Activated naive CD4-positive, alpha-beta T cell treated with anti-CD3 and anti-CD28 coated beads for 36 hours (primary cell): ENCODE measurements around the gene ANTKMT. TPM values are rescaled to one million over a fixed set of nuclear protein-coding genes. Genes with fewer than 3 reads are reported as not detected.
"Not testable (repeated sequence)": the region's sequence is repeated elsewhere in the genome, so short reads cannot be mapped to it uniquely, and the experiment has no call there.

Experiments used
- CTCF ChIA-PET: fragments of 350-600 bp; sonication (Branson Sonifier 250); formaldehyde crosslinking; loops from one replicate; lab custom pipeline; 2021; ENCODE audit warnings: antibody characterized with exemption; lab: Charles Lee
- DNase-seq: peaks from one replicate; pipeline ENCODE4 v3.0.0-alpha.2; 2020
- H3K27ac Mint-ChIP-seq: one replicate; pipeline ENCODE4 v1.8.0; 2021; ENCODE audit warnings: mild to moderate bottlenecking, mixed read lengths
- H3K27me3 Mint-ChIP-seq: one replicate; pipeline ENCODE4 v1.8.0; 2021; ENCODE audit warnings: low read depth, mixed read lengths
- H3K36me3 Mint-ChIP-seq: one replicate; pipeline ENCODE4 v1.8.0; 2021; ENCODE audit warnings: low read depth, mixed read lengths
- H3K4me1 Mint-ChIP-seq: one replicate; pipeline ENCODE4 v1.8.0; 2021; ENCODE audit warnings: low read depth, mixed read lengths
- H3K4me3 Mint-ChIP-seq: one replicate; pipeline ENCODE4 v1.8.0; 2021; ENCODE audit warnings: mild to moderate bottlenecking, moderate library complexity, mixed read lengths
- H3K9me3 Mint-ChIP-seq: one replicate; pipeline ENCODE4 v1.8.0; 2021; ENCODE audit warnings: mixed read lengths
- intact Hi-C: fragments of 100-400 bp; cut with micrococcal nuclease; formaldehyde crosslinking; loops from one replicate; pipeline ENCODE4 v1.15.1; 2023
- total RNA-seq, 2 experiments: library from RNA; stranded (reverse); gene quantifications; one replicate each; pipeline ENCODE4 v1.2.3, GENCODE V29; 2021

The ANTKMT gene
- total RNA-seq, 2 experiments from 2014 or later = 21.5 to 24.3 TPM

DNA sequence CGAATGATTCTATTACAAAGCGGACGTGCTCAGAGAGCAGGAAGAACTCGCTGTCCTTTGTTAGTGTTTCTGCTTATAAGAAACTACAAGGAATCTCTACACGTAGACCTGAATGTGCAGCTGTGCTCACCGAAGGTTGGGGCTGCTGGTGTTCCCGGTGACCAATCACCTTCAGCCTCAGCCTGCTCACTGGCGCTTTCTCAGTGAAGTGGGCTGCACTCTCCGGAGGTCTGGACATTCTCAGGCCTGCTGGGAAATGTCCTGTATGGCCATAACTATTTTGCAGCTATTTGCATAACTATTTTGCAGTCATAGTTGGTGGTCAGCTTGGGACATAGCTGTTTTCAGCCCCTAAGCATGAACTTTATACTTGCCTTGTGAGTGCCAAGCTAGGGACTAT, 29.5 kb downstream of the ANTKMT start:
- CTCF ChIA-PET = no interaction called here
- Mint-ChIP-seq H3K4me3 (no peak overlapping the region), H3K36me3 (no peaks in the 10 kb centered on the region), H3K4me1 (peaks cover 1% of the 10 kb centered on the region), H3K9me3 (no peaks in the 10 kb centered on the region), H3K27me3 (no peaks in the 10 kb centered on the region), H3K27ac (no peak overlapping the region)
- no peak for DNase-seq
- intact Hi-C loops = no loop called here

DNA sequence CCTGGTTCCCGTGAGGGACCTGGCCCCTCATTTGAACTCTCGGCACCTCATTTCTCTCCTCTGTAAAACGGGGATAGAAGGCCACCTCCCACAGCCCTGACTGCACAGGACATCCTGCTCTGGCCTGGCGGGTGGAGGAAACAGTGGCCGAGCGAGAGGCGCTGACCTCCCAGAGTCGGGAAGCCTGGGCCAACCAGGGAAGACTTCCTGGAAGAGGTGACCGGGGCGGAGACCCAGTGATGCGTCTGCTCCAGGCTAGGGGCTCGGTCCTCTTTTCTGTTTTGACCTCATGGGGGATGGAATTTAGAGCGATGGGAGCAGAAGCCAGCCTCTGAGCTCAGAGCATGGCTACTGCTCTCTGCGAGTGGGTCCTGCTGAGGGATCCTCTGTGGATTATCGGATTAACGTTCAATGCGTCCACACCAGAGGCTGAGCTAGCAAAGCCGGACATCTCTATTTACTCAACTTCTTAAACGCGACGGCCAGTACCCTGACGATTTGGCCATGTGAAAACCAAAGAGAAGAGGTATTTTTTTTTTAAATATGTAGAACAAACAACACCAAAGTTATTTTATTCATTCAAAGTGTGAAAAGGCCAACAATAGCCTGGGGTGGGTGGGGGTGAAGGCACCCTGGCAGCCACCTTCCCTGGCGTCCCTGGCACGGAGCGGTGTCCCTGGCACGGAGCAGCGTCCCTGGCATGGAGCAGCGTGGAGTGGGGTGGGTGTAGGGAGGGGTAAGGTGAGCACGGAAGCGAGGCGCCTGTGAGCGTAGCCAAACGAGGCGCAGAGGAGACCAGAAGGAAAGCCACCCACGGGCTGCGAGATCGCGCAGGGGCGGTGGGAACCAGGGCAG, 30.4 kb downstream of the ANTKMT start:
- DNase-seq = no peak
- Mint-ChIP-seq H3K27ac (no peak overlapping the region), H3K4me3 (no peak overlapping the region), H3K36me3 (no peaks in the 10 kb centered on the region), H3K4me1 (peaks cover 1% of the 10 kb centered on the region), H3K27me3 (no peaks in the 10 kb centered on the region), H3K9me3 (peaks cover under 1% of the 10 kb centered on the region)
- CTCF ChIA-PET = interaction anchor here (0.6 kb wide), 1 partner anchor 38 kb away, joined by 3 read pairs; no protein-coding TSS in a partner anchor
- intact Hi-C loops = no loop called here

DNA sequence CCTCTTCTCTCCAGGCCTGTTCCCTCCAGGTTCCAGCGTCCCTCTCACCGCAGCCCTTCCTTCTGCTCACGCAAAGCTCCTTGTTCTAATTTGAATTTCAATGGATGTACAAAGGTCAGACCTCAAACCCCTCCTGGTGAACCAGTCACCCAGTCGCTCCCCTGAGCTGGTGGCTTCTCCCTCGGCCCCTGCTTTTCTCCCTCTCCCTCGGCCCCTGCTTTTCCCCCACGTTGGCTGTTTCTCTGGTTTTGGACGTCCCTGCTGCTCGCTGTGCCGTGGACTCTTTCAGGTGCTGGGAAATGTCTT, 31.0 kb downstream of the ANTKMT start:
- Mint-ChIP-seq H3K9me3 (peaks cover 2% of the 10 kb centered on the region), H3K27me3 (no peaks in the 10 kb centered on the region), H3K4me3 (no peak overlapping the region), H3K27ac (no peak overlapping the region), H3K4me1 (peaks cover 1% of the 10 kb centered on the region), H3K36me3 (no peaks in the 10 kb centered on the region)
- no peak for DNase-seq
- intact Hi-C loops = no loop called here
- CTCF ChIA-PET = interaction anchor here (0.6 kb wide), 2 partner anchors 38 to 40 kb away, joined by 3 read pairs; no protein-coding TSS in a partner anchor

DNA sequence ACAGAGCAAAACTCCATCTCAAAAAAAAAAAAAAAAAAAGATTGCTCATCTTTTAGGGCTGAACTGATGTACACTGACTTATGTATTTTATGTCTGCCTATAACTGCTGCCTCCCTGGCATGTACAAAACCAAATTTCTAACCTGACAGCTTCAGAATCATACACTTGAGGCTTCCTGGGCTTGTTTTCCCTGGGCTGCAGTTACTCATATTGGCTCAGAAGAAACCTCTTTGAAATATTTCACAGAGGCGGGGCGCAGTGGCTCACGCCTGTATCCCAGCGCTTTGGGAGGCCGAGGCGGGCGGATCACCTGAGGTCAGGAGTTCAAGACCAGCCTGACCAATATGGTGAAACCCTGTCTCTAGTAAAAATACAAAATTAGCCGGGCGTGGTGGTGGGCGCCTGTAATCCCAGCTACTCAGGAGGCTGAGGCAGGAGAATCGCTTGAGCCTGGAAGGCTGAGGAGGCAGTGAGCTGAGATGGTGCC, 33.2 kb downstream of the ANTKMT start:
- H3K36me3 Mint-ChIP-seq, intact Hi-C loops, H3K9me3 Mint-ChIP-seq, H3K27ac Mint-ChIP-seq, H3K4me3 Mint-ChIP-seq, H3K27me3 Mint-ChIP-seq, DNase-seq, H3K4me1 Mint-ChIP-seq: not testable (repeated sequence)
- CTCF ChIA-PET = interaction anchor here (0.6 kb wide), 1 partner anchor 66 kb away, joined by 4 read pairs; no protein-coding TSS in a partner anchor

DNA sequence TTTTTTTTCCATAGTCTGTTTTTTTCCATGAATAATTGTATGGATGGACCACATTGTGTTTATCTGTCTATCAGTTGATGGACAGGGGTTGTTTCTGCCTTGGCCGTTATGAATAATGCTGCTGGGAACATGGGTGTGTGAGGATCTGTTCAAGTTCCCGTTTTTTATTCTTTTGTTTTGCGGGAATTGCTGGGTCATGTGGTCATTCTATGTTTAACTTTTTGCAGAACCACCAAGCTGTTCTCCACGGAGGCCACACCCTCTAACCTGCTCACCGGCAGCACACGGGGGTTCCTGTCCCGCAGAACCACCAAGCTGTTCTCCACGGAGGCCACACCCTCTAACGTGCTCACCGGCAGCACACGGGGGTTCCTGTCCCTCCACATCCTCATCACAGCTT, 33.7 kb downstream of the ANTKMT start:
- peaks cover 2% of the 10 kb centered on the region for H3K9me3 Mint-ChIP-seq
- intact Hi-C loops = no loop called here
- CTCF ChIA-PET = interaction anchor here (0.6 kb wide), 1 partner anchor 66 kb away, joined by 4 read pairs; no protein-coding TSS in a partner anchor
- H3K4me1 Mint-ChIP-seq = peaks cover 1% of the 10 kb centered on the region
- H3K4me3 Mint-ChIP-seq = no peak overlapping the region
- no peak overlapping the region for H3K27ac Mint-ChIP-seq
- H3K27me3 Mint-ChIP-seq = peaks cover 4% of the 10 kb centered on the region
- DNase-seq = no peak
- H3K36me3 Mint-ChIP-seq = no peaks in the 10 kb centered on the region

DNA sequence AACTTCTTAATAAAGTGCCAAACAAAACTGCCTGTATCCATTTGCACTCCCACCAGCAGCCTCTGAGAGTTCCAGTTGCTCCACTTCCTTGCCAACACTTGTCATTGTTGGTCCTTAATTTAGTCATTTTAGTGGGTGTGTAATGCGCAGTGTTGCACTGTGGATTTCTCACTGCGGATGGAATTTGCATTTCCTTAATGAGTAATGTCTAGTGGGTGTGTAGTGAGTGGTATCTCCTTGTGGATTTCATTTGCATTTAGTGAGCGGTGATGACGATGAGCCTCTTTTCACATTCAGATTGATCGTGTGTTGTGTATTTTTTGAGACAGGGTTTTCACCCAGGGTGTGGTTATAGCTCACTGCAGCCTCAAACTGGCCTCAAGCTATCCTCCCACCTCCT, 35.5 kb downstream of the ANTKMT start:
- peaks cover 4% of the 10 kb centered on the region for H3K27me3 Mint-ChIP-seq
- DNase-seq = no peak
- peaks cover 2% of the 10 kb centered on the region for H3K9me3 Mint-ChIP-seq
- no peak overlapping the region for H3K27ac Mint-ChIP-seq
- CTCF ChIA-PET = interaction anchor here (0.7 to 1.3 kb wide), 2 partner anchors 44 to 735 kb away, joined by 3 to 5 read pairs; no protein-coding TSS in a partner anchor
- intact Hi-C loops = no loop called here
- H3K4me1 Mint-ChIP-seq = peaks cover 1% of the 10 kb centered on the region
- H3K4me3 Mint-ChIP-seq = no peak overlapping the region
- H3K36me3 Mint-ChIP-seq = no peaks in the 10 kb centered on the region

DNA sequence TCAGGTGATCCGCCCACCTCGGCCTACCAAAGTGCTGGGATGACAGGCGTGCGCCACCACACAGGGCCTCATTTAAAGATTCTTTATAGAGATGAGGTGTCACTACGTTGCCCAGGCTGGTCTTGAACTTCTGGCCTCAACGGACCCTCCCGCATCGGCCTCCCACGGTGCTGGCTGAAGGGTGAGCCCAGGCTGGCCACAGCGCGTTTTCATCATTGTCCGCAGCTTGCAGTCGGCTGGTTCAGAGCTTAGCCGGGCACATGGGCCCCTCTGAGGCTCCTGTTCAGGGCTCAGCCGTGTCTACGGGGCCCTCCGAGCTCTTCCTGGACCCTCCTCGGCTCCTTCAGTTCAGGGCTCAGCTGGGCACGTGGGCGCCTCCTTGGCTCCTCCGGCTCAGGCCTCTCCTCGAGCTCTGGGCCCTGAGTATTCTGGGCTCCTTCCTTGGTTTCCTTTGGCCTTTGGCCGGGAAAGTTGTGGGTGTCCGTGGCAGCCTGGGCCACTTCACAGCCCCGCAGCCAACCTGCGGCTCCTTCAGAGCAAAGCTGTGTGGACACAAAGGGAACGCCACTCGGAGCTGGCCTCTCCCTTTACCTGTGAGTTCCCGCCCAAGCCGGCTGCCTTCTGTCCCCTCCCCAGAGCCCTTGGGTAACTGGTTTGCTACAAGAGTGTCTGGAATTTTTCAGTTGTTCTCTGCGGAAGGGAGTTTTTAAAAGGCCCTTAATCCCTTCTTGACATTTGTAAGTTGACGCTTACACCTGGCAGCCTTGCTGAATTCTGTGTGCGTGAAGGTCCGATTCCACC, 38.4 kb downstream of the ANTKMT start:
- H3K4me1 Mint-ChIP-seq = peaks cover 1% of the 10 kb centered on the region
- peaks cover 2% of the 10 kb centered on the region for H3K9me3 Mint-ChIP-seq
- H3K4me3 Mint-ChIP-seq = no peak overlapping the region
- CTCF ChIA-PET = no interaction called here
- DNase-seq = no peak
- no peaks in the 10 kb centered on the region for H3K36me3 Mint-ChIP-seq
- intact Hi-C loops = no loop called here
- H3K27me3 Mint-ChIP-seq = peaks cover 4% of the 10 kb centered on the region
- no peak overlapping the region for H3K27ac Mint-ChIP-seq

DNA sequence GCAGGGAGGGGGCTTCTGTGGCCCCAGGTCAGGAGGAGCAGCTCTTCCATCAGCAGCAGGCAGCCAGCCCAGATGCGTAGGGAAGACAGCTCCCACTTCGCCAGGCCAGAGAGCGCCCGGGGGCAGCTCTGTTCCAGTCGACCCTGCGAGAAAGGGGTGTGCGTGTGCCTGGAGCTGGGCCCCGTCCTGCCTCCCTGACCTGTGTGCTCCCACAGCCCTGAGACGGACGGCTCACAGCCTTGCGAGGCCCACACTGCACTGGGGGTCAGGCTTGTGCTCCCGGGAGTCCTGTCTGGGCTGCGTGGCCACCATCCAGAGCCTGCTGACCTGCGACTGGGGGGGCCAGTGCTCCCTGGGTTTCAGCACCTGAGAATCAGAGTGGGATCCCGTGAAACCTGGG, 39.1 kb downstream of the ANTKMT start:
- H3K36me3 Mint-ChIP-seq = no peaks in the 10 kb centered on the region
- intact Hi-C loops = no loop called here
- CTCF ChIA-PET = no interaction called here
- peaks cover 4% of the 10 kb centered on the region for H3K27me3 Mint-ChIP-seq
- no peak overlapping the region for H3K4me3 Mint-ChIP-seq
- no peak for DNase-seq
- no peaks in the 10 kb centered on the region for H3K4me1 Mint-ChIP-seq
- H3K27ac Mint-ChIP-seq = no peak overlapping the region
- H3K9me3 Mint-ChIP-seq = peaks cover 2% of the 10 kb centered on the region

DNA sequence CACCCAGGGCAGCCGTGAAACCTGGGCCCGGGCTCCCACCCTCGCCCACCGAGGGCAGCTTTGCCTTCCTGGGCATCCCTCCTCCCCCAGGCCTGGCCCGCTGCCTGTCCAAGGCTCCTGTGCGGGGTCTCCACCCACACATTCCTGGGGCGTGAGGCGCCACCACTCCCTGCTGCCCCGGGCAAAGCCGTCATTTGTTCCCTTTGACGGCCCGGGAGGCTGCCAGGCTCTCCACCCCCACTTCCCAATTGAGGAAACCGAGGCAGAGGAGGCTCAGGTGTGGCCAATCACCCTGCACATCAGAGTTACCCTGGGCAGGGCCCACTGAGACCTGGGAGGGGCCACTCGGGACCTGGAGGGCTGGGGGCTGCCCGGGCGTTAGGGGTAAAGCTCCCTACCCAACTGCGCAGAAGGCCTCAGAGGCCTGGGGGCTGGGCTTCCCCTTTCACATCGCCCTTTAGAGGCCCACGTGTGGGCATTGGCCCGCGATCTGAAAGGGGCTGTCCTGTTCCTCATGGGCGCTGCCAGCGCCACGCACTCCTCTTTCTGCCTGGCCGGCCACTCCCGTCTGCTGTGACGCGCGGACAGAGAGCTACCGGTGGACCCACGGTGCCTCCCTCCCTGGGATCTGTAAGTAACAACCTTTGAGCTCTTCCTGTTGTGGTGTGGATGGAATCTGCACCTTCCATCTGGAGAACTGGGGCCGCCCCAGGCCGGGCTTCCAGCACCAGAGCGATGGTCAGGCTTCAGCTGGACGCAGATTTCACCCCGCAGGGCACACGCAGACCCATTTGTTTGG, 39.8 kb downstream of the ANTKMT start, which contains the start of gene MSLN:
TSS of gene MSLN (plus strand) at position 190 of the 799 bp plus-strand sequence. CDS start 1,947 bp downstream, outside the sequence.
- Mint-ChIP-seq H3K36me3 (no peaks in the 10 kb centered on the region), H3K27ac (no peak within 1 kb of the TSS), H3K9me3 (peaks cover 2% of the 10 kb centered on the region), H3K4me3 (no peak within 1 kb of the TSS), H3K27me3 (peaks cover 4% of the 10 kb centered on the region), H3K4me1 (no peaks in the 10 kb centered on the region)
- intact Hi-C loops = no loop called here
- no peak for DNase-seq
- CTCF ChIA-PET = interaction anchor here (0.6 to 0.8 kb wide), 2 partner anchors 11 to 410 kb away, joined by 3 to 4 read pairs; no protein-coding TSS in a partner anchor

DNA sequence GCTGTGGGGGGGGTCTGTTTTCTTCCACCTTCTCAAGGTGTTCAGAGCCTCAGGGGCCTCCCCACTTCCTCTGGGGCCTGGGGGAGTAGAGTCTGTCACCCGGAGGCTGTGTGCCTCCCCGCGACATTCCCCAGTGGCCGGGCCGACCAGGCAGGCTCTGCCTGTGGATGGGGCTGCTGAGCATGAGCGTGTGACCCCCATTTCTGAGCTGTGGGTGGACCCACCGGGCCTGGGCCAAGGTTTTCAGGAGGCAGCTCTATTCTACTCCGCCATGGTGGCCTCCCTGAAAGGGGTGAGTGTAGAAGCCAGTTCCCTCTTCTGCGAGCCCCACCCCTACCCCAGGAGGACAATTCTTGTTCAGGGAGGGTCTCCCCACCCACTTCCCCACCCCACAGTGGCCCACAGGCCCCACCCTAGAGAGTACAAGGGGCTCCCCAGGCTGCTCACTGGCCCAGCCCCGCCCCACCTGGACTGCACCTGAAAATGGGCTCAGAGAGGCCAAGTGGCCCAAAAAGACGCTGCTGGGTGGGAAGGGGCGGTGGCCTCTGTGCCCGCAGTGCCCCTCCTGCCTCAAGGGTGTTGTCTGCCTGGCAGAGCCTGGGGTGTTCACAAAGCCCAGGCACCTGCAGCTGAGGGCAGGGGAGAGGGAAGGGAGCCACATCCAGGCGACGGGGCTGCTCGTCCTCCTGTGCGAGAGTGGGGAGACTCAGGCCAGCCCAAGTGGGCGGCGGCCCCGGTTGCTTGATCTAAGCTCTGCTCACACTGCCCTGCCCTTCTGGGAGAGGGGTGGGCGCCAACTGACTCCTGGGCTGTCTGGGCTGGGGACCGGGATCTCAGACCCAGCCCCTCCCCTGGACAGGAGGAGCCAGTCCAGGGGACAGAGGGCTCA, 40.9 kb downstream of the ANTKMT start:
- Mint-ChIP-seq H3K27ac (no peak overlapping the region), H3K4me3 (no peak overlapping the region), H3K4me1 (no peaks in the 10 kb centered on the region), H3K27me3 (peaks cover 4% of the 10 kb centered on the region), H3K36me3 (no peaks in the 10 kb centered on the region), H3K9me3 (no peaks in the 10 kb centered on the region)
- CTCF ChIA-PET = interaction anchor here (0.6 kb wide), 1 partner anchor 411 kb away, joined by 4 read pairs; no protein-coding TSS in a partner anchor
- DNase-seq = no peak
- intact Hi-C loops = no loop called here

DNA sequence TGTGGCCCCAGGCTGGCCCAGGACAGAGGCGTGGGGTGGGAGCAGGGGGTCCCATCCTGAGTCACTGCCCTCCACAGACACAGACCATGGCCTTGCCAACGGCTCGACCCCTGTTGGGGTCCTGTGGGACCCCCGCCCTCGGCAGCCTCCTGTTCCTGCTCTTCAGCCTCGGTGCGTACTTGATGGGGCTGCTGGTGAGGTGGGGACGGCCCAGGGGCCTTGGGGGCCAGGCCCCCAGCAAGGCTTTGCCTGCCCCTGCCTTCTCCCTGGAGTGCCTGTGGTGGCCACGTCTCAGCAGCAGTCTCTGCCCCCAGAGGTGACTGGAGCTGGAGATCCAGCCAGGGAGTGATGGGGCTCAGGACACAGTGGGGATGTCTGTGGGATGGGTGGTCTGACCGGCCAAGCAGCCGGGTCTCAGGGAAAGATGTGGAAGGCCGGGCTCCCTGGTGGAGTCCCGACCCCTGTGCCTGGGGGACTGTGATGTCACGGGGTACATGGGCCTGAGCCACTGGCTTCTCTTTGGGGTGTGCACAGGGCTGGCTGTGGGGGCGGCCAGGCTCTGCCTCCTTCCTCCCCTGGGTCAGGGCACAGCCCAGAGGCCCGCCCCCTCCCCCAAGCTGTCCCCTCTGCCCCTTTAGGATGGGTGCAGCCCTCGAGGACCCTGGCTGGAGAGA, 41.8 kb downstream of the ANTKMT start:
- H3K36me3 Mint-ChIP-seq = no peaks in the 10 kb centered on the region
- CTCF ChIA-PET = no interaction called here
- intact Hi-C loops = no loop called here
- H3K4me3 Mint-ChIP-seq = no peak overlapping the region
- peaks cover 2% of the 10 kb centered on the region for H3K27me3 Mint-ChIP-seq
- H3K4me1 Mint-ChIP-seq = no peaks in the 10 kb centered on the region
- DNase-seq = no peak
- no peaks in the 10 kb centered on the region for H3K9me3 Mint-ChIP-seq
- no peak overlapping the region for H3K27ac Mint-ChIP-seq
